K562 (cell line): ENCODE results near the gene TADA2A. TPM values are rescaled to one million over a fixed set of nuclear protein-coding genes. Genes with fewer than 3 reads are reported as not detected.

Experiments used
- ATAC-seq: fragments of 200-7000 bp; cut with Tn5 transposase; 3 replicates; pipeline ENCODE4 v1.9.1; 2020; ENCODE audit warnings: moderate library complexity
- BruUV-seq: library from RNA; stranded (reverse); fragments of 400-500 nt; replicated peaks from 2 replicates; lab custom pipeline; 2021; lab: Mats Ljungman, UMichigan
- CTCF ChIA-PET: fragments of 300-600 bp; formaldehyde crosslinking; extraction: SDS; loops from one replicate; lab custom pipeline; 2021; ENCODE audit warnings: low intra/inter-chr PET ratio; lab: Yijun Ruan, JAX
- POLR2A ChIA-PET: fragments of 300-600, 350-650 bp; sonication (Branson Sonifier 250); formaldehyde crosslinking; extraction: SDS; loops from one replicate; lab custom pipeline; 2021; ENCODE audit warnings: antibody characterized with exemption, inconsistent platforms; lab: Yijun Ruan, JAX
- DNase-seq, 4 experiments: peaks; one replicate each; pipeline versions ENCODE4 v3.0.0 to v3.0.0-alpha.2; 2011 to 2018; ENCODE audit warnings: low spot score in 3 of 4, mixed read lengths in 3 of 4; ENCODE audit errors: extremely low read depth in 1 of 4
- FAIRE-seq: peaks from 2 replicates; lab custom pipeline; 2011; peaks lifted over from hg19 to GRCh38; lab: Jason Lieb, UNC
- H2AFZ ChIP-seq: 2 replicates; pipeline ENCODE4 v1.6.0; 2011; ENCODE audit warnings: low read depth, low read length, control low read depth, inconsistent platforms
- H3K27ac ChIP-seq: fragments of 200-600 bp; 3 replicates; pipeline ENCODE4 v1.8.0; 2011; ENCODE audit warnings: low read depth, mild to moderate bottlenecking, control low read depth, inconsistent platforms, low read length, moderate library complexity, mixed read lengths; ENCODE audit errors: extremely low read depth
- H3K27me3 ChIP-seq, 2 experiments: fragments of 300-600 bp in 1 of 2; 2 replicates in 1 of 2; 3 replicates in 1 of 2; pipeline versions ENCODE4 v1.6.0 to v1.8.0; 2011; ENCODE audit warnings: inconsistent platforms in 2 of 2, low read length in 2 of 2, mild to moderate bottlenecking in 1 of 2, mixed read lengths in 1 of 2, moderate library complexity in 1 of 2; ENCODE audit not compliant: control insufficient read depth in 2 of 2, insufficient read depth in 2 of 2
- H3K36me3 ChIP-seq: fragments of 300-600 bp; 3 replicates; pipeline ENCODE4 v1.8.0; 2011; ENCODE audit warnings: mild to moderate bottlenecking, low read length, inconsistent platforms; ENCODE audit not compliant: control insufficient read depth, insufficient read depth
- H3K4me1 ChIP-seq, 2 experiments: fragments of 200-600 bp in 1 of 2; replicated peaks in 1 of 2; 2 replicates in 1 of 2; 3 replicates in 1 of 2; pipeline versions ENCODE4 v1.5.1 to v1.8.0; 2011; ENCODE audit warnings: inconsistent platforms in 2 of 2, low read length in 2 of 2, mild to moderate bottlenecking in 1 of 2, mixed read lengths in 1 of 2, moderate library complexity in 1 of 2; ENCODE audit not compliant: control insufficient read depth in 2 of 2, insufficient read depth in 2 of 2
- H3K4me2 ChIP-seq: 2 replicates; pipeline ENCODE4 v1.6.1; 2011; ENCODE audit warnings: low read length, control low read depth, inconsistent platforms, mixed read lengths; ENCODE audit not compliant: insufficient read depth
- H3K4me3 ChIP-seq: fragments of 200-600 bp; sonication (generic), shearing (Covaris generic); 2 replicates; pipeline ENCODE4 v1.5.1; 2016; ENCODE audit warnings: control low read depth, inconsistent platforms
- H3K79me2 ChIP-seq: fragments of 200-600 bp; 3 replicates; pipeline ENCODE4 v1.8.0; 2011; ENCODE audit warnings: low read length, inconsistent platforms; ENCODE audit not compliant: control insufficient read depth, insufficient read depth
- H3K9ac ChIP-seq, 2 experiments: 2 replicates each; pipeline versions ENCODE4 v1.6.0 to v1.6.1; 2011; ENCODE audit warnings: low read depth in 2 of 2, low read length in 2 of 2, control low read depth in 1 of 2, inconsistent platforms in 1 of 2, mild to moderate bottlenecking in 1 of 2, mixed read lengths in 1 of 2; ENCODE audit not compliant: insufficient read depth in 1 of 2
- H3K9me1 ChIP-seq: one replicate; pipeline ENCODE4 v1.6.0; 2011; ENCODE audit warnings: inconsistent platforms, mild to moderate bottlenecking, low read length, moderate library complexity; ENCODE audit not compliant: control insufficient read depth, insufficient read depth
- H3K9me3 ChIP-seq: replicated peaks from 2 replicates; pipeline ENCODE4 v1.5.1; 2011; ENCODE audit warnings: low read depth, low read length, inconsistent platforms; ENCODE audit not compliant: control insufficient read depth, insufficient read depth
- H4K20me1 ChIP-seq: replicated peaks from 2 replicates; pipeline ENCODE4 v1.6.1; 2011; ENCODE audit warnings: low read length, inconsistent platforms, mixed read lengths; ENCODE audit not compliant: control insufficient read depth, insufficient read depth
- BRF1 ChIP-seq: IDR thresholded peaks from 3 replicates; pipeline ENCODE4 v1.6.1; 2011; ENCODE audit warnings: borderline replicate concordance, mild to moderate bottlenecking; ENCODE audit not compliant: insufficient read length; ENCODE audit errors: extremely low read depth
- CREB3L1 ChIP-seq: fragments of 450-650 bp; IDR thresholded peaks from 2 replicates; pipeline ENCODE4 v1.6.1; 2014; ENCODE audit warnings: low read depth, mild to moderate bottlenecking, moderate library complexity, borderline replicate concordance
- DIDO1 ChIP-seq: fragments of 450-650 bp; IDR thresholded peaks from 2 replicates; pipeline ENCODE4 v1.6.1; 2016; ENCODE audit warnings: low read depth, missing biosample characterization, missing genetic modification characterization
- ELF2 ChIP-seq: fragments of 250-450 bp; sonication (Bioruptor Pico); IDR thresholded peaks from 2 replicates; pipeline ENCODE4 v1.5.0; 2021; ENCODE audit warnings: mild to moderate bottlenecking
- FOXM1 ChIP-seq, 2 experiments: fragments of 450-650 bp in 1 of 2; sonication (generic) in 1 of 2; formaldehyde crosslinking in 1 of 2; IDR thresholded peaks; 2 replicates each; pipeline versions ENCODE4 v1.6.1 to v1.9.0; 2017 to 2022; ENCODE audit warnings: low read depth in 2 of 2, mild to moderate bottlenecking in 2 of 2, missing genetic modification reagents in 1 of 2, moderate library complexity in 1 of 2
- KDM4B ChIP-seq, 2 experiments: fragments of 450-650 bp in 1 of 2; sonication (generic) in 1 of 2; IDR thresholded peaks; 2 replicates each; pipeline ENCODE4 v1.6.1; 2016 to 2017; ENCODE audit warnings: borderline replicate concordance in 2 of 2, antibody characterized with exemption in 1 of 2, low read depth in 1 of 2, mild to moderate bottlenecking in 1 of 2
- NR2F6 ChIP-seq: fragments of 450-650 bp; formaldehyde crosslinking; IDR thresholded peaks from 2 replicates; pipeline ENCODE4 v1.4.0; 2020; ENCODE audit warnings: mild to moderate bottlenecking
- PRMT5 ChIP-seq: sonication (generic); formaldehyde crosslinking; IDR thresholded peaks from 2 replicates; pipeline ENCODE4 v1.5.0; 2020; ENCODE audit warnings: missing genetic modification reagents
- RBM25 ChIP-seq: fragments of 200-400 bp; formaldehyde crosslinking; IDR thresholded peaks from 2 replicates; pipeline ENCODE4 v1.6.1; 2018; ENCODE audit warnings: low read length, low read depth, moderate library complexity; ENCODE audit not compliant: severe bottlenecking
- SRSF9 ChIP-seq: fragments of 200-400 bp; formaldehyde crosslinking; IDR thresholded peaks from 2 replicates; pipeline ENCODE4 v1.6.1; 2017; ENCODE audit warnings: low read depth, low read length, borderline replicate concordance
- TBL1XR1 ChIP-seq, 2 experiments: IDR thresholded peaks; 2 replicates each; pipeline ENCODE4 v1.6.1; 2012; ENCODE audit warnings: improper control_type of control experiment in 2 of 2, low read length in 2 of 2, mild to moderate bottlenecking in 1 of 2
- ZNF282 ChIP-seq: sonication (generic); formaldehyde crosslinking; IDR thresholded peaks from 2 replicates; pipeline ENCODE4 v1.8.1; 2023; ENCODE audit warnings: missing genetic modification reagents
- ZNF695 ChIP-seq: fragments of 450-650 bp; formaldehyde crosslinking; IDR thresholded peaks from 2 replicates; pipeline ENCODE4 v1.4.0; 2020; ENCODE audit warnings: mild to moderate bottlenecking, moderate library complexity
- WGBS: fragments of 100-300 bp; shearing (Covaris generic); methylation state at CpG from one replicate; pipeline ENCODE4 v1.1.6; 2016; ENCODE audit warnings: low coverage, mixed read lengths; ENCODE audit not compliant: insufficient coverage; ENCODE audit errors: missing lambda C conversion rate; 5-methylcytosine and 5-hydroxymethylcytosine counted together
- in situ Hi-C: fragments of 300-500 bp; cut with MboI; formaldehyde crosslinking; loops from 4 replicates; pipeline ENCODE4 v1.15.0; 2018; ENCODE audit warnings: inconsistent platforms, mixed read lengths
- intact Hi-C: fragments of 100-400 bp; cut with micrococcal nuclease; formaldehyde crosslinking; loops from 2 replicates; pipeline ENCODE4 v1.14.2; 2022
- polyA plus RNA-seq, 8 experiments: library from polyadenylated mRNA; depleted of rRNA in 4 of 8; stranded (reverse) in 5 of 8; unstranded in 3 of 8; fragments of >200 nt; fragmentation: Nextera tagmentation in 2 of 8; fragmentation: Illumina TruSeq in 1 of 8; extraction: Ambion mirVana in 2 of 8; extraction: Trizol in 1 of 8; gene quantifications; 2 replicates each; pipeline versions ENCODE4 v1.2.1 to v1.2.3, GENCODE V29; 2011 to 2014; ENCODE audit warnings: inconsistent platforms in 1 of 8, missing spikeins in 1 of 8
- total RNA-seq, 7 experiments: library from RNA; depleted of rRNA in 6 of 7; stranded (reverse); fragments of >200 nt in 6 of 7; fragmentation: Illumina TruSeq in 2 of 7; extraction: Trizol in 2 of 7; gene quantifications; 2 replicates each; pipeline versions ENCODE4 v1.2.1 to v1.2.3, GENCODE V29; 2011 to 2021; ENCODE audit warnings: low replicate concordance in 1 of 7

TADA2A gene
- total and polyA plus RNA-seq, 9 of the 15 experiments (the other 6 are each of a cell fraction or from before 2014, with no cell fraction given): 13.8 to 37.7 (median 25.0) TPM

GRCh38 chr17:37494971-37495370, 88.3 kb downstream of the TADA2A start:
- FAIRE-seq: no peak
- ATAC-seq: no peak
- H3K36me3 ChIP-seq: 0 out of 3 replicates have a peak, but pooled peaks cover 3% of the 10 kb centered on the region
- H3K79me2 ChIP-seq: peaks cover 86% of the 10 kb centered on the region
- H3K27ac ChIP-seq: no peak overlapping the region
- H3K27me3 ChIP-seq: no peaks in the 10 kb centered on the region
- H3K4me3 ChIP-seq: no peak overlapping the region
- intact Hi-C loops (no loop called here), in situ Hi-C loops (no loop called here)
- no peaks in the 10 kb centered on the region for H4K20me1 ChIP-seq
- DNase-seq: no peak
- WGBS: 63% methylated on average over 7 of the region's 8 CpGs
- no TSS peak for BruUV-seq
- H3K9me3 ChIP-seq: no peaks in the 10 kb centered on the region
- TF ChIP-seq ZNF695 (CRISPR knock-in tag): no peak
- TF ChIP-seq FOXM1 (IDR thresholded peaks at IDR 0.05; ENCODE audit: low read depth): no peak
- no peak for TF ChIP-seq FOXM1 (CRISPR knock-in tag; IDR thresholded peaks at IDR 0.05; ENCODE audit: low read depth)
- no peak for TF ChIP-seq SRSF9
- TF ChIP-seq TBL1XR1 (IDR thresholded peaks at IDR 0.05; ENCODE audit: low read length in 2 of 2): no peak
- TF ChIP-seq CREB3L1: no peak
- TF ChIP-seq NR2F6 (CRISPR knock-in tag): no peak
- no peak for TF ChIP-seq RBM25
- no peak for TF ChIP-seq PRMT5 (CRISPR knock-in tag)
- no peak for TF ChIP-seq BRF1
- TF ChIP-seq DIDO1 (tag): no peak
- TF ChIP-seq ZNF282 (CRISPR knock-in tag): no peak
- TF ChIP-seq ELF2 (CRISPR knock-in tag): no peak
- no peak for TF ChIP-seq KDM4B (IDR thresholded peaks at IDR 0.05; ENCODE audit: borderline replicate concordance in 2 of 2, low read depth in 1 of 2)
- TF ChIP-seq, all 486 proteins: peak for 0
- no peak overlapping the region for H3K4me2 ChIP-seq
- no peak overlapping the region for H2AFZ ChIP-seq
- H3K9me1 ChIP-seq: no peaks in the 10 kb centered on the region
- H3K9ac ChIP-seq: no peak overlapping the region
- peaks cover 0 to 15% of the 10 kb centered on the region in 2 experiments; a peak in 3 of 5 replicates for H3K4me1 ChIP-seq
- ChIA-PET POLR2A (interaction anchor here (1.1 to 1.6 kb wide), 2 partner anchors 8 to 23 kb away, joined by 3 to 4 read pairs; no protein-coding TSS in a partner anchor), CTCF (no interaction called here)
